ENCODE data around the gene INPP5K. TPM values are rescaled to one million over a fixed set of nuclear protein-coding genes. Genes with fewer than 3 reads are reported as not detected.

The INPP5K gene
- total RNA-seq, 6 experiments from 2014 or later: 12.7 to 22.6 (median 18.2) TPM

- H3K9me3 ChIP-seq: no peaks in the 10 kb centered on the region
- WGBS (ENCODE audit: insufficient coverage, low coverage, low lambda C conversion rate, missing lambda C conversion rate): 96% methylated on average over 2 of the region's 3 CpGs
- DNase-seq: no peak
- no peaks in the 10 kb centered on the region for H3K36me3 ChIP-seq
- no peak for ATAC-seq
- H3K27me3 ChIP-seq: no peaks in the 10 kb centered on the region
- no peak overlapping the region for H3K4me3 ChIP-seq
- intact Hi-C loops (cut with DNase I): no loop called here
- H3K27ac ChIP-seq: no peak overlapping the region
- H3K4me1 ChIP-seq: peaks cover 0 to 45% (median 21%) of the 10 kb centered on the region in 4 donors
- TF ChIP-seq POLR2A (IDR thresholded peaks at IDR 0.05) (no peak), CTCF (IDR thresholded peaks at IDR 0.05) (no peak)
Measured at GRCh38 chr17:1558401-1558800, 42.0 kb upstream of the INPP5K start.

GRCh38 chr17:1557355-1558095, 41.1 kb upstream of the INPP5K start:
- H3K4me1 ChIP-seq: peaks cover 0 to 45% (median 23%) of the 10 kb centered on the region in 4 donors
- H3K36me3 ChIP-seq: peaks cover 0 to 4% (median 0%) of the 10 kb centered on the region in 4 donors
- no peaks in the 10 kb centered on the region for H3K27me3 ChIP-seq
- H3K9me3 ChIP-seq: no peaks in the 10 kb centered on the region
- 56% methylated on average over 13 of the region's 22 CpGs for WGBS (ENCODE audit: insufficient coverage, low coverage, low lambda C conversion rate, missing lambda C conversion rate)
- H3K27ac ChIP-seq: no peak overlapping the region
- H3K4me3 ChIP-seq: no peak overlapping the region
- intact Hi-C loops (cut with DNase I): no loop called here
- DNase-seq (no peak), ATAC-seq (peak in 1 of 4 donors; percentile 3)
- TF ChIP-seq CTCF (IDR thresholded peaks at IDR 0.05) (no peak), POLR2A (IDR thresholded peaks at IDR 0.05) (no peak)

- intact Hi-C loops (cut with DNase I): no loop called here
- WGBS (ENCODE audit: insufficient coverage, low coverage, low lambda C conversion rate, missing lambda C conversion rate): 64% methylated on average over 8 of the region's 15 CpGs
- no peak for DNase-seq
- no peak overlapping the region for H3K4me3 ChIP-seq
- peaks cover 0 to 20% (median 8%) of the 10 kb centered on the region in 4 donors for H3K36me3 ChIP-seq
- no peaks in the 10 kb centered on the region for H3K9me3 ChIP-seq
- H3K4me1 ChIP-seq: peaks cover 0 to 38% (median 20%) of the 10 kb centered on the region in 4 donors
- H3K27me3 ChIP-seq: no peaks in the 10 kb centered on the region
- peak overlapping the region in 1 of 3 donors; percentile 72 for H3K27ac ChIP-seq
- peak in 3 of 4 donors; percentile 4 to 21 (median 12) for ATAC-seq
- no peak for TF ChIP-seq POLR2A (IDR thresholded peaks at IDR 0.05)
- no peak for TF ChIP-seq CTCF (IDR thresholded peaks at IDR 0.05)
Measured at GRCh38 chr17:1555651-1556471, 39.4 kb upstream of the INPP5K start.

- peak overlapping the region in 1 of 3 donors; percentile 72 for H3K27ac ChIP-seq
- no peak overlapping the region for H3K4me3 ChIP-seq
- H3K9me3 ChIP-seq: no peaks in the 10 kb centered on the region
- intact Hi-C loops (cut with DNase I): no loop called here
- TF ChIP-seq POLR2A (IDR thresholded peaks at IDR 0.05): no peak
- TF ChIP-seq CTCF (IDR thresholded peaks at IDR 0.05): no peak
- no peaks in the 10 kb centered on the region for H3K27me3 ChIP-seq
- peak in 3 of 4 donors; percentile 37 to 50 (median 38) for ATAC-seq
- H3K36me3 ChIP-seq: peaks cover 0 to 27% (median 12%) of the 10 kb centered on the region in 4 donors
- peak in 2 of 3 donors; percentile 46 to 49 for DNase-seq
- 23% methylated on average over 7 of the region's 9 CpGs for WGBS (ENCODE audit: insufficient coverage, low coverage, low lambda C conversion rate, missing lambda C conversion rate)
- H3K4me1 ChIP-seq: peaks cover 0 to 38% (median 20%) of the 10 kb centered on the region in 4 donors
Measured at GRCh38 chr17:1554751-1555540, 38.5 kb upstream of the INPP5K start.

All from right lobe of liver (tissue), 6 donors.